ENCODE measurements around the gene IPP.

GRCh38 chr1:45721207-45721606 lies 29.2 kb downstream of the IPP start:
- TF ChIP-seq TAF1 (IDR thresholded peaks at IDR 0.05; ENCODE audit: low read depth, low read length) (no peak), CTCF (IDR thresholded peaks at IDR 0.05; ENCODE audit: control extremely low read depth in 1 of 3, insufficient read depth in 1 of 3, low read depth in 1 of 3, low read length in 3 of 3) (no peak), EP300 (IDR thresholded peaks at IDR 0.05; ENCODE audit: borderline replicate concordance in 1 of 2, low read depth in 2 of 2, low read length in 2 of 2) (no peak), KDM1A (IDR thresholded peaks at IDR 0.05; ENCODE audit: borderline replicate concordance, low read length) (no peak), TCF12 (IDR thresholded peaks at IDR 0.05; ENCODE audit: low read depth, low read length) (no peak), EZH2 (IDR thresholded peaks at IDR 0.05; ENCODE audit: low read depth, low read length, severe bottlenecking) (no peak), BACH1 (IDR thresholded peaks at IDR 0.05; ENCODE audit: low read length) (no peak), NRF1 (IDR thresholded peaks at IDR 0.05; ENCODE audit: low read depth, low read length) (no peak), RFX5 (IDR thresholded peaks at IDR 0.05; ENCODE audit: borderline replicate concordance, low read depth, low read length) (no peak), EGR1 (IDR thresholded peaks at IDR 0.05; ENCODE audit: borderline replicate concordance, low read depth, low read length) (no peak), SIN3A (conservative IDR thresholded peaks at IDR 0.05 in 1 of 2, IDR thresholded peaks at IDR 0.05 in 1 of 2; ENCODE audit: low read depth in 1 of 2, low read length in 2 of 2) (no peak), RBBP5 (IDR thresholded peaks at IDR 0.05; ENCODE audit: borderline replicate concordance, low read depth, low read length) (no peak)
